HUES48 (cell line): Measurements from ENCODE around the gene RGL1.
"Not testable (repeated sequence)": the region's sequence is repeated elsewhere in the genome, so short reads cannot be mapped to it uniquely, and the experiment has no call there.

ENCODE experiments used
- H3K27ac ChIP-seq: one replicate; pipeline ENCODE4 v1.7.0; 2013; ENCODE audit warnings: low read depth, low read length, inconsistent platforms
- H3K27me3 ChIP-seq: 2 replicates; pipeline ENCODE4 v1.6.1; 2013; ENCODE audit warnings: mild to moderate bottlenecking, low read length; ENCODE audit not compliant: control insufficient read depth, insufficient read depth
- H3K36me3 ChIP-seq: 2 replicates; pipeline ENCODE4 v1.6.1; 2013; ENCODE audit warnings: low read length; ENCODE audit not compliant: control insufficient read depth, insufficient read depth
- H3K4me1 ChIP-seq: 2 replicates; pipeline ENCODE4 v1.6.1; 2013; ENCODE audit warnings: mild to moderate bottlenecking, low read length; ENCODE audit not compliant: control insufficient read depth, insufficient read depth
- H3K4me3 ChIP-seq: 2 replicates; pipeline ENCODE4 v1.5.1; 2013; ENCODE audit warnings: mild to moderate bottlenecking, low read depth, low read length
- H3K9ac ChIP-seq: 2 replicates; pipeline ENCODE4 v1.6.1; 2013; ENCODE audit warnings: mild to moderate bottlenecking, low read depth, low read length, moderate library complexity
- H3K9me3 ChIP-seq: 2 replicates; pipeline ENCODE4 v1.6.1; 2013; ENCODE audit warnings: low read length; ENCODE audit not compliant: control insufficient read depth, insufficient read depth

Gene RGL1

GRCh38 chr1:183804916-183805841 is at the start of gene RGL1:
Gene RGL1 (plus strand): TSS chr1:183805120. CDS start chr1:183805298, 178 bp downstream.
- Histone ChIP-seq H3K27ac (peak within 1 kb of the TSS; percentile 7), H3K4me1 (peaks cover 24% of the 10 kb centered on the region), H3K9ac (peak within 1 kb of the TSS; percentile 9)

DNA sequence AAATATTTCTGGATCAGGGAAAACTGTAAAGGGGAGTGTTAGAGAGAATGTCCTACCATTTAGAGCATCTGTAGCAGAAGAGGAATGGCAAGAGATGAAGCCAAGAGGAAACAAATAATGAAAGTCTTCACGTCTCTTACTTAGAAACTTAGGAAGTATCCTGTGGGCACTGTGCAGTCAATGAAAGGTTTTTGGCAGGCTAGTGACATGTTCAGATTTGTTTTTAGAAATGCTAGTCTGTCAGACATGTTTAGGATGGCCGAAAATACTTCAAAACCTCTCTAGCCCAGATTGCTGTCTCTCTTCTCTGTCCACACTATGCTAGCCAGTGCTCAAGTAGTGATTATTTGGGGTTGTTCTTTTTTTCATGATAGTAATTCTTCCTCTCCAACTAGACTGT is 48.6 kb upstream of the RGL1 start:
- peaks cover 7% of the 10 kb centered on the region for H3K9me3 ChIP-seq

More at GRCh38 chr1:183804916-183805841, at the start of gene RGL1:
- Histone ChIP-seq H3K9me3 (no peaks in the 10 kb centered on the region), H3K27me3 (peaks cover 33% of the 10 kb centered on the region), H3K4me3 (peak within 1 kb of the TSS; percentile 77), H3K36me3 (no peaks in the 10 kb centered on the region)

DNA sequence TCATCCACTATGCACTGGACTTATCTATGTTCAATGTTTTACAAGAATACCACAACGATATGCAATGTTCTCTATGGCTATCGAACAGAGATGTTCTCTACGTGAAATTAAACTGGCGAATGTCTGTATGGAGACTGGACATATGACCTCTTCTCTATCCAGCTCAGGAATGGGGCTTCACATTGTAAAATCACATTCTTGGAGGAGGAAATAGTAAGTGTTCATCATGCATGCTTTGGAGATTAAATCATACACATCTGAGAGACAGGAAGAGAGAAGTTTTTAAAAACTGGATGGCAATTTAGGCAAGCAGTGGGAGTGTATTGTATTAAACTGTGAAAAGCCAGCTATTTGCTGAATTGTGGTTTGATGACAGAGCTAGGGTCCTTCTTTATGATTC is 47.9 kb upstream of the RGL1 start:
- H3K36me3 ChIP-seq: no peaks in the 10 kb centered on the region
- no peak overlapping the region for H3K27ac ChIP-seq
- H3K9me3 ChIP-seq: 0 out of 2 replicates have a peak, but pooled peaks cover 2% of the 10 kb centered on the region
- H3K4me1 ChIP-seq: peaks cover 6% of the 10 kb centered on the region; the same call in 1 of the 2 replicates
- no peak overlapping the region for H3K4me3 ChIP-seq
- H3K27me3 ChIP-seq: no peaks in the 10 kb centered on the region
- no peak overlapping the region for H3K9ac ChIP-seq

More for the DNA sequence above, 48.6 kb upstream of the RGL1 start:
- Histone ChIP-seq H3K27me3 (no peaks in the 10 kb centered on the region), H3K9ac (no peak overlapping the region), H3K4me3 (no peak overlapping the region), H3K36me3 (no peaks in the 10 kb centered on the region), H3K27ac (no peak overlapping the region), H3K4me1 (peaks cover 6% of the 10 kb centered on the region; the same call in 1 of the 2 replicates)

DNA sequence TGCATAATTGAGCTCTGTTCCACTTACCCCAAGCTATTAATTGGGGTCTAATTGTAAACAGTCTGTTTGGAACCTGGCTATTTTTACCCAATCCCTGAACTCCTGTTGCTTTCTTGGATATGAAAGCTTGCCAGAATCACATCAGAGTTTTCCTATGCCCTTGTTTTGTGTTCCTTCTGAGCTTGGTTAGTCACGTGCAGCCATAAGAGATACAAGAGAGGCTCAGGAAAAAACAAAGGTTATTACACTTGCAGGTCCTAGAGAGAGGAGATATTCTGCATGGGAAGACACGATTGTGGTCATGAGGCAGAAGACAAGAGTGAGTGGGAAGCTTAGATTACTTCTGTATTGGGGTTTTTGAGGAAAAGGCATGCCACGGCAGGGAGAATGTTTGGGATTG is 46.0 kb upstream of the RGL1 start:
- Histone ChIP-seq H3K36me3 (no peaks in the 10 kb centered on the region), H3K27ac (no peak overlapping the region), H3K9me3 (0 out of 2 replicates have a peak, but pooled peaks cover 4% of the 10 kb centered on the region), H3K9ac (no peak overlapping the region), H3K4me1 (peaks cover 6% of the 10 kb centered on the region; the same call in 1 of the 2 replicates), H3K27me3 (no peaks in the 10 kb centered on the region), H3K4me3 (no peak overlapping the region)

GRCh38 chr1:183760661-183761060 is 44.3 kb upstream of the RGL1 start:
- no peak overlapping the region for H3K9ac ChIP-seq
- no peaks in the 10 kb centered on the region for H3K36me3 ChIP-seq
- peaks cover 6% of the 10 kb centered on the region; the same call in 1 of the 2 replicates for H3K4me1 ChIP-seq
- H3K4me3 ChIP-seq: no peak overlapping the region
- no peaks in the 10 kb centered on the region for H3K27me3 ChIP-seq
- no peak overlapping the region for H3K27ac ChIP-seq
- 0 out of 2 replicates have a peak, but pooled peaks cover 3% of the 10 kb centered on the region for H3K9me3 ChIP-seq

GRCh38 chr1:183761871-183762270 is 43.0 kb upstream of the RGL1 start:
- H3K36me3 ChIP-seq: no peaks in the 10 kb centered on the region
- H3K9ac ChIP-seq: no peak overlapping the region
- H3K27me3 ChIP-seq: no peaks in the 10 kb centered on the region
- H3K9me3 ChIP-seq: 0 out of 2 replicates have a peak, but pooled peaks cover 3% of the 10 kb centered on the region
- no peak overlapping the region for H3K27ac ChIP-seq
- H3K4me3 ChIP-seq: no peak overlapping the region
- peaks cover 6% of the 10 kb centered on the region; the same call in 1 of the 2 replicates for H3K4me1 ChIP-seq

DNA sequence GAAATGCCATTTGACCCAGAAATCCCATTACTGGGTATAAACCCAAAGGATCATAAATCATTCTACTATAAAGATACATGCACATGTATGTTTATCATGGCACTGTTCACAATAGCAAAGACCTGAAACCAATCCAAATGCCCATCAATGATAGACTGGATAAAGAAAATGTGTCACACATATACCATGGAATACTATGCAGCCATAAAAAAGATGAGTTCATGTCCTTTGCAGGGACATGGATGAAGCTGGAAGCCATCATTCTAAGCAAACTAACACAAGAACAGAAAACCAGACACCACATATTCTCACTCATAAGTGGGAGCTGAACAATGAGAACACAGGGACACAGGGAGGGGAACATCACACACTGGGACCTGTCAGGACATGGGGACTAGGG is 42.1 kb upstream of the RGL1 start:
- H3K36me3 ChIP-seq, H3K27me3 ChIP-seq, H3K4me1 ChIP-seq, H3K9me3 ChIP-seq, H3K27ac ChIP-seq, H3K9ac ChIP-seq, H3K4me3 ChIP-seq: not testable (repeated sequence)

- 0 out of 2 replicates have a peak, but pooled peaks cover 3% of the 10 kb centered on the region for H3K9me3 ChIP-seq
- no peaks in the 10 kb centered on the region for H3K36me3 ChIP-seq
These were observed 39.9 kb upstream of the RGL1 start for GRCh38 chr1:183764981-183765380.

DNA sequence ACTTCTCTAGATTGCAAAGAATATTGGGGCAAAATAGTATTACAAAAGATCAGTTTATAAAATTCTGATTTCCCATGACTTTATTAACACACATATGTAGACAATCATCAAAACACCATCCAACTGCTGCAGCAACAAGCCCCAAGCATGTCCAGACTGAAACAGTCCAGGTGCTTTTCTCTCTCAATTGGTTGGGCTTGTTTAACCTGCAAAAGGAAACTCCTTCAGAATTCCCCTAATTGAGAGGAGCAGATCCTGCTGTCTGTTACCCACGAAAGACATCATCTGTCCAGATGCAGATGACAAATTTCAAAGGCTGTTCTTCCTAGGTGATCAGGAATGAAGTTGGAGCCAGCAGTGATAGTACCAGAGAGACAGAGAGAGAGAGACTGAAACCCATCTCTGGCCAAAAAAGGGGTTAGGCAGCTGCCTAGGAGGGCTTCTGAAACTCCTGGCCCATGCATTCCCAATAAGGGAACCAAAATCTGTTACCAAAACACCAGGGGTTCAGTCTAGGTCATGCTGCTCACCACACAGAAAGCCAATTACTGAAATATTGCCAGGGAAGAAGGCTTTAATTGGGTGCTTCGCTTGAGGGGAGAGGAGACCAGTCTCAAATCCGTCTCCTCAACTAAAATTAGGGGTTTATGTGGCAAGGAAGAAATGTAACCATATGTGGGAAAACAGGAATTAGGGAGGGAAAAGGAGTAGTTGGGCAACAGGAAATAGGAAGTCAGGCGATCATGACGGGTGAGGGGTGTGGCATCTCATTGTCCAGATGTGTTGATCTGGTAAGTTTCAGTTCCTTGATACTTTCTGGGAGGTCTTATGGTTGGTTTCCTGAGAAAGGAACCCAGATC is 34.7 kb upstream of the RGL1 start:
- no peaks in the 10 kb centered on the region for H3K27me3 ChIP-seq
- no peak overlapping the region for H3K27ac ChIP-seq
- no peaks in the 10 kb centered on the region for H3K36me3 ChIP-seq
- peaks cover 6% of the 10 kb centered on the region for H3K9me3 ChIP-seq
- H3K4me1 ChIP-seq: no peaks in the 10 kb centered on the region
- H3K9ac ChIP-seq: no peak overlapping the region
- H3K4me3 ChIP-seq: no peak overlapping the region

More at GRCh38 chr1:183764981-183765380, 39.9 kb upstream of the RGL1 start:
- no peak overlapping the region for H3K9ac ChIP-seq
- no peaks in the 10 kb centered on the region for H3K27me3 ChIP-seq
- no peak overlapping the region for H3K4me3 ChIP-seq
- H3K27ac ChIP-seq: no peak overlapping the region
- no peaks in the 10 kb centered on the region for H3K4me1 ChIP-seq

- no peaks in the 10 kb centered on the region for H3K36me3 ChIP-seq
- no peak overlapping the region for H3K4me3 ChIP-seq
- H3K9me3 ChIP-seq: peaks cover 12% of the 10 kb centered on the region
- no peaks in the 10 kb centered on the region for H3K4me1 ChIP-seq
- H3K27me3 ChIP-seq: no peaks in the 10 kb centered on the region
- H3K27ac ChIP-seq: no peak overlapping the region
- H3K9ac ChIP-seq: no peak overlapping the region
These were observed 34.1 kb upstream of the RGL1 start for GRCh38 chr1:183770816-183771128.
